Activated CD4-positive, alpha-beta T cell treated with anti-CD3 and anti-CD28 coated beads for 4 hours (primary cell): Measurements from ENCODE around the gene SRSF12.

Source experiments
- DNase-seq, 2 donors: peaks; one replicate each; pipeline ENCODE4 v3.0.0-alpha.2; 2020

The SRSF12 gene

DNA sequence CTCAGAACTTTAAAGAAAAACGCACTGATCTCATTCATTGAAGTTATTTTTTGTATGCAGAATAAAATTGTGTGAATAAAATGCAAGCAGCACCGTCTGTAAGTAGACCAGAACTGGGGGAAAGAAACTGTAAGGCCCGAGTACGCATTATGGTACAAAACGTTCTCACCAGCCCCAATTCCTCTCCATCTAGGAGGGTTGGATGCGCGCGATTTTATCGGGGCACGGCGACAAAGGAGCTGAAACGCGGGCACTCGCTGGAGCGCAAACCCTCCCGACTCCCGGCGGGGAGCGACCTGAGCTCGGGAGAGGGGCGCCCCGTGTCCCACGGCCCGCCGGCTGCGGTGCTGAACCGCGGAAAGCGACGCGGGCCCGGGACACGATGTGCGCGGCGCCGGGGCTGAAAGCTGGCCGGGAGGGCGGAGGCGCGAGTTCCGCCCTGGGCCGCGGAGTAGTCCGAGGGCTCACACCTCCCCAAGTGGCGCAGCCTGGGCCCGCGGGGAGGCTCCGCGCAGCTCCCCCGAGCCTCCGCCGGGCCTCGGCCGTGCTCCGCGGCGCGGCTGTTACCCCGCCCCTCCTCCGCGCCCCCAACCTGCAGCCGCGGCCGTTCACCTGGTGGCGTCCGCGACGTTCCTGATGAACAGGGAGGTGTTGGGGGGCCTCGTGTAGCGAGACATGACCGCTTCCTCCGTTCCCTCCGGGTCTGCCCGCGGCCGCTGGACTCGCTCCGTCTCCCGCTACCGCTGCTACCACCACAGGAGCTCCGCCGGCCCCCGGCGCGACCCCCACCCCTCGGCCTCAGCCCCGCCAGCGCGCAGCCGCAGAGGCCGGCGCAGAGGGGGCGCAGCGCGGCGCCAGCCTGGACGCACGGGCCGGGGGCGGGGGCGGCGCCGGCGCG lies at the start of gene SRSF12:
Gene SRSF12, minus strand, starts transcription at position 861 of the 898 bp plus-strand sequence. Its CDS starts 184 bp downstream, at position 677.
- peak; percentile 23 to 29 for DNase-seq

- no peak for DNase-seq
Measured at GRCh38 chr6:89162047-89162371, 44.1 kb upstream of the SRSF12 start.

GRCh38 chr6:89161326-89162046 lies 43.6 kb upstream of the SRSF12 start:
- DNase-seq: no peak

GRCh38 chr6:89160331-89161092 lies 42.6 kb upstream of the SRSF12 start:
- no peak for DNase-seq

DNA sequence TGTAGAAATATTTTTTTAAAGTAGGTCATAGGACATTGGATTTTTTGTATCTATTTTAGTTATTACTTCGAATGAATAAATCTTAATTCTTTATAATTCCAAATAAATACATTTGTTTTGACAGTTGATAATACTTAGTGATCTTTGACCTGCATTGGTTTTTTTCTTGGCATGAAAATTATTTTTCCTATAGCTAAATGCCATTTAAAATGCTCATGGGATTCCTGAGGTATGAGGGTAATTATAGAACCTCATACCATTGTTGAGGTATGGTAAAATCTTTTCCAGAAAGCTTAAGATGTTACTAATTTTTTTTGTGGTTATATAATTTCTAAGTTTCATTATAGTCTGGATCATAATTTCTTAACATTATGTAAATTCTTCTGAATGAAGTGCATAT lies 36.3 kb upstream of the SRSF12 start:
- DNase-seq: no peak

GRCh38 chr6:89148016-89148750 lies 30.3 kb upstream of the SRSF12 start:
- peak; percentile 30 to 38 for DNase-seq

DNA sequence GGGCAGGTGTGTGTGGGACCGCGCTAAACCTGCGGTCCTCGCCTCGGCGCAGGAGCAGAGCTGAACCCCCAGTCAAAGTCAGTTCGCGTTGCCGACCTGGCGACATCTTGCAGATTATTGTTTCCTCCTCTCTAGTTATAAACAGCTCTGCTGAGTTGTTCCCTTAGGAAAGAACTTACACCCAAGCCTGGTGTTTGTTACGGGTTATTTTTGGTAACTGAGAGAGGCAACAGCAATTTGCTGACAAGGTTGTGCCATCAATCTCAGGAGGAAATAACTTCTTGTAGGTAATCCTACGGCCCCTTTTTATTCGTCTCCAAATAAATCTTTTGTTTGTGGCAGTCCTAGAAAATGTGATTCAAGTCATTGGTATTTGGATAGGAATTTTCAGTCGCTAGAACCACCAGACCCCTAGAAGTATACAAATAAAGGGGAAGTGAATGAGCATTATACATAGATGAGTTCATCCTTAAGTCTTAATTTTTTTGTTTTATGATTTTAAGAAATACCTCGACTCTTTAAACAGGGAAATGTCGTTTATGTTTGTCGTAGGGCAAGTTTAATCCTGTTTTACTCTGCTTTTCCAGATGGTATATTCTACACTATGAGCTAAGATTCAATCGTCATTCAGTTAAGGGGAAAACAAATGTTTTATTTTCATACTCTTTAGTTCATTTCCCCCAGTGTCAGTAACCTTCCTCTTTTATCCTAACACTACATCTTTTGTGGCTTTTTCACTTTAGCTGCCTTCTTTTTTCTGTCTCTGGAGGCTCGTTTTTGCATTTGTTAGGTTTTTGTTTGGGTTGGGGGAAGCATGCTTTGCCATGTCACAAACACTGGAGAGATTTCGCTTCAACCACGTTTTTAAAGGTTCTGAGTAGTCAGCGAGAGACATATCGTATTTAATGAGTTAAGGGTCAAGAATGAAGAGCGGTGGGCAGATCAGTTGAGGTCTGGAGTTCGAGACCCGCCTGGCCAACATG lies 29.1 kb upstream of the SRSF12 start:
- peak in 1 of 2 donors; percentile 23 for DNase-seq

DNA sequence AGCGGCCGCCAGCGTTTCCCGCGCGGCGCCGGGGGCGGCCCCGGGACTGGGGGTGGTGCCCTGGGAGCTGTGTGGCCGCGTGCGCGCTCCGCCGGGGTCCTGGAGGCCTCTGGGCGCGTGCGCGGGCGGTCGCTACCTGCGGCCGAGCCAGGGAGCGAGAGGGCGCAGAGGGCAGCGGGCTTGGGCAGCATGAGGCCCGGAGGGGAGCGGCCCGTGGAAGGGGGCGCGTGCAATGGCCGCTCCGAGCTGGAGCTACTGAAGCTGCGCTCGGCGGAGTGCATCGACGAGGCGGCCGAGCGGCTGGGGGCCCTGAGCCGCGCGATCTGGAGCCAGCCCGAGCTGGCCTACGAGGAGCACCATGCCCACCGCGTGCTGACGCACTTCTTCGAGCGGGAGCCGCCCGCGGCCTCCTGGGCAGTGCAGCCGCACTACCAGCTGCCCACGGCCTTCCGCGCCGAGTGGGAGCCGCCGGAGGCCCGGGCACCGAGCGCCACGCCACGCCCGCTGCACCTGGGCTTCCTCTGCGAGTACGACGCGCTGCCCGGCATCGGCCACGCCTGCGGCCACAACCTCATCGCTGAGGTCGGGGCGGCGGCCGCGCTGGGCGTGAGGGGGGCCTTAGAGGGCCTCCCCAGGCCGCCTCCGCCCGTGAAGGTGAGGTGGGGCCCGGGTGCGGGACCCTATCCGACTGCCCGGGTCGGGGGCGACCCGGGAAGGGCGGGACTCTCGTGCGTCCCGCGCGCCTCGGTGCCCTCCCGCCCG lies 28.3 kb upstream of the SRSF12 start, which contains the start of gene PM20D2:
Gene PM20D2, plus strand, starts transcription at position 100 of the 762 bp plus-strand sequence. Its CDS starts 90 bp downstream, at position 190.
- peak; percentile 62 to 67 for DNase-seq

DNA sequence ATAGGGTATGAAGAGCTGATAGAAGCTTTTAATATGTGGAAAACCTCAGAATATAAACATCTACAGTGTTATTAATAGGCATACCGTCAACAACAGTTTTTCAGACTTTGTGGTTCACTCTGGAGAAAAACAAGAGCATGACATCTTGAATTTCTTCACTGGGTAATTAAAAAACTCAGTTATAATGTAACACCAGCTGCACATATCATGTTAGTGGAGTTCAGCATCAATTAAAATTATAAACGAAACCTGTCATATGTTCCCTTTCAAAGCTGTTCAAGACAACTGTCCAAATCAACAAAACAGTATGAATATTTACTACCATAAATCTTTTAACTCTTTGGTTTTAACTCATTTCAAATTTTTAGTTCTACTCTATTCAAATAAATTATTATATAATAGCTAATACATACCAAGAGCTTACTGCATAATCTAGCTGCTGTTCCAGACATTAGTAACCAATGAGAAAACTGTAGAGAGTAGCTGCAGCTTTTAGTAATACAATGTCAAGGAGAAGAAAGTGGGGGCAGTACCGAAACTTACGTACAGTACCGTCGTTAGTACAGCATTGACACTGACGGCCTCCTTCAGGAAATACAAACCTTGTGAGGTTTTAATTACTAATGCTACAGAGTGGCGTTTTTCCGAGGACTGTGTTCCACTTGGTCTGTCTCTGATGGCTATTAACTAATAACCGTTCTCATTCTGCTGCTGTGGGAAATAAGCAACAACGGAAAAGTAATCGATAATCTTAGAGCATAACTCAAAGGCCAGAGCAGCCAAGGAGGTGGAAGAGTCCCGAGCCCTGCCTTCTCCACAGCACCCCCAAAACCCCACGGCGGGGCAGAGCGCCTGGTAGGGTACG lies 27.5 kb upstream of the SRSF12 start:
- peak; percentile 24 to 26 for DNase-seq

DNA sequence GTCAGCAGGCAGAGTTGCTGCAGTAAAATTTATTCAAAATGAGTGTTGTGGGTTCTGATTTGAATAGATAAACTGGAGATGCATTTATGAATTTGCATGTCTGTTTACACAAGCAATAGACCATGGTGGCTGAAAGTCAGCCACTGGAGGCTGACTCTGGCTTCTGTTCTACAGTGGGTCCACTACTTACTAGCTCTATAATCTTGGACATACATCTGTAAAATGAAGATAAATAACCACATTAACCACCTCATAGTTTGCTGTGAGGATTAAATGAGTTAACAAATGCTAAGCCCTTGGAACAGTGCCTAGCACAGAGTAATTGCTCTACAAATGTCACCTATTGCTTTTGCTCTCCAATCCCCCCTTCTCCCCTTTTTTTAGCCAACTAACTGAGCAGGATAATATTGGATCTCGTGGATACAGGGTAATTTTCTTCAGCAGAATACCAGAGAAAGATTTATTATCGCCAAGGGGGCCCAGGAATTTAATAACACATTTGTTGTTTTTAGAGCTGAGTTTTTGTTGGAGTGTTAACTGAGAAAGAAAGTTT lies 26.6 kb upstream of the SRSF12 start:
- DNase-seq: no peak

- no peak for DNase-seq
Measured at GRCh38 chr6:89140347-89141156, 22.7 kb upstream of the SRSF12 start.

DNA sequence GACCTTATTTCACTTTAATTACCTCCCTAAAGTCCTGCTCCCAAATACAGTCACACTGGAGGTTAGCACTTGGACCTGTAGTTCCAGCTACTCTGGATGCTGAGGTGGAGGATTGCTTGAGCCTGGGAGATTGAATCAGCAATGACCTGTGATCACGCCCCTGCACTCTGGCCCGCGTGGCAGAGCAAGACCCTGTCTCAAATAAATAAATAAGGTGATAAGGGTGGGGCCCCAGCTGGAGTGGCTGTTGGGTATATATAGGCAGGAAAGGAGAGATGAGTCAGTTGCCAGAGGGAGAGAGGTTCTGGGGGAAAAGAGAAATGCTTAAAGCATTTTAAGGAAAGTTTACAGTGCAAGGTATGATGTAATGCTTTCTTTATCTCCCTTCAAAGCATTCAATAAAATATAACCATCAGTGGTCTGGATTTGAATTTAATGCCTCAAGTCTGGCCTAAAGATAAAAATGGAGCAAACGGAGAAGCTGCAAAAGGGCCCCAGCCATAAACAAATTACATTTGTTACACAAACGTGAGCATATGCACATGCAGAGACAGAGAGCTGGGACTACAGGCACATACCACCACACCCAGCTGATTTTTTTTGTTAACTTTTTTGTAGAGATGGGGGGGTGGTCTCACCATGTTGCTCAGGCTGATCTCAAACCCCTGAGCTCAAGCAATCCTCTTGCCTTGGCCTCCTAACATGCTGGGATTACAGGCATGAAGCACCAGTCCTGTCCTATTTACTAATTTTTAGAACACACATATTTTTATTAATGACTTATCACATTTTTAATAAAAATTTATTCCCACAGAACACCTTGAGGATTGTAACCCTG lies 21.9 kb upstream of the SRSF12 start:
- no peak for DNase-seq

- DNase-seq: no peak
Measured at GRCh38 chr6:89138173-89138572, 20.3 kb upstream of the SRSF12 start.

DNA sequence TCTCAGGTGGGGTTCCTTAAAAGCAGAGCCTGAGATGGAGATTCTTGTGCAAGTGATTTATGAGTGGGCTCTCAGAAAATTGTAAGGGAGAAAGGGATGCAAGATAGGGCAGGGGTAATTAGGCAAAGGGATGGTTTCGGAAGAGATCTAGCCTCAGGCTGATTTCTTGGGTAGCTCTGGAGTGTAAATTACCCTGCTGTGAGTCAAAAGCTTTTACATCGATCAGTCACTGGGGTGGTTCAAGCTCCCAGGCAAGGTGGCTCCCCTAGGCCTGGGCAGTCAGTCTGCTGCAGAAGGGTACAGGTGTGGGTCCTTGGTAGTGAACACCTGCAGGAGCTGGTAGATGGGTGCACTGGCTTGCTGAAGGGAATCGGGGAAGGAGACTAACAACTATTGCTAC lies 16.9 kb upstream of the SRSF12 start:
- no peak for DNase-seq

GRCh38 chr6:89133981-89134380 lies 16.1 kb upstream of the SRSF12 start:
- DNase-seq: no peak

GRCh38 chr6:89132057-89132456 lies 14.2 kb upstream of the SRSF12 start:
- no peak for DNase-seq

DNA sequence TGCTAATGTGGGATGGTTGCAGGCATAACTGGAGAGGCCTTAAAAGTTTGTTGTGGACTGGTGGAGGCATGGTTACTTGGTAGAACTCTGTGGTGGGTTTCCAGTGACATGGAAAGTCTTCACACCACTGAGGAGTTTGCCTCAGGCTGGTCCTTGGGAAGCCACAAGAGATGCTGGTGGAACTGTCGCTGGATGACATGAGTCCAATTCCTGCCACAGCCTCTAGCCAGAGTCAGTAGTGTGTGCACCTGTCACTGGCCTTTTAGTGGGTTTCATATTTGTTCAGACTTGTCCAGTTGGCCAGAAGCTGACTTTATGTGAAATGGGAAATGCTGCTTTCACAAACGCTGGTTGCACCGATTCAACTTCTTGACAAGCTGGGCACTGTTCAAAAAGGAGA lies 13.7 kb upstream of the SRSF12 start:
- DNase-seq: no peak
